B cell (primary cell): ENCODE measurements around the gene ABHD6.

Experiments used
- CTCF ChIP-seq: fragments of 200-600 bp; IDR thresholded peaks from one replicate; pipeline ENCODE4 v1.8.0; 2022; ENCODE audit warnings: antibody characterized with exemption, mild to moderate bottlenecking
- EZH2 ChIP-seq: IDR thresholded peaks from 2 replicates; pipeline ENCODE4 v1.6.1; 2012; ENCODE audit warnings: borderline replicate concordance, low read depth, mild to moderate bottlenecking, moderate library complexity, low read length; ENCODE audit not compliant: insufficient read depth, poor library complexity, severe bottlenecking

DNA sequence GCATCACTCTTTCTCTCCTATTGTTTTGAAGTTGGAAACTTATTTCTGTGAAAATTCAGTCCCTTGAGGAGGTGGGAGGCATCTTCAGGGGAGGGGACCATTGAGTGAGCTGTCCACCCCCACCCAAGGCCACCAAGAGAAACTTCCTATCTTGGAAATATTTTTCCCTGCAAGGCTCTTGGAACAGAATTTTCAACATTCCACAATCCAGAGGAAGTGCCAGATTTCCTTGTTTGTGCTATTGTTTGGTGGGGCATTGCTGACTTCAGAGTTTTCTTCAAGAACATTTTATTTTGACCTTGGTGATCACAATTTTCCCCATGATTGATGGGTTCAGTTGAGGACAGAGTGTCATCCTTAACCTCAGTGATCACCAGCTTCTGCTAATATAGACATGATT lies 38.8 kb upstream of the ABHD6 start:
- TF ChIP-seq CTCF = no peak
- no peak for TF ChIP-seq EZH2
